GM21390 (cell line): Measurements from ENCODE around the gene DNER.

Experiments
- ATAC-seq: cut with Tn5 transposase; IDR thresholded peaks from one replicate; pipeline ENCODE4 v1.9.1; 2021; ENCODE audit not compliant: unreplicated experiment

The DNER gene

DNA sequence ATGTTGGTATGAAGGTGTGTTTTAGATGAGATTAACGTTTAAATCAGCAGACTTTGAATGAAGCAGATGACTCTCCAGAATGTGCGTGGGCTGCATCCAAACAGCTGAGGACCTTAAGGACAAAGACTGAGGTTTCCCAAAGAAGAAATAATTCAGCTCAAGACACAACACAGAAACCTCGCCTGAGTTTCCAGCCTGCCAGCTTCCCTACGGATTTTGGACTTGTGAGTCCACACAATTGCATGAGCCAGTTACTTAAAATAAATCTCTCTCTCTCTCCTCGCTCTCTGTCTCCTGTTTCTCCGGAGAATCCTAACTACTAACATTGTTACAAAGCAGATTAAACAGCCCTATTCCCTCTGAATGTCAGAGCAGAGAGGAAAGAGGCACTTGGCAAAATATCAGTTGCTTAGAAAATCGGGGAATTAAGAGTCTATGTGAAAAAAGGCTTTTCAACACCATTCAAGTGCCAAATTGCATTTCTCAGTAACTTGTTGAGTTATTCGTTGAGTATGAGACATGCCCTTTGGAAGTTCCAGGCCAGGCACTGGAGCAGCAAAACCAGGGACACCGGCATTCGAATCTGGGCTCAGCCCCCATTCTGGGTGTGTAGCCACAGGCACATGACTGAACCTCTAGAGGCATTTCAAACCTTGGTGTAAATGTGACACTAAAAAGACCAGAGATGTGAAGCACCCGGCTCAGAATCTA, 268.7 kb downstream of the DNER start:
- ATAC-seq, result no peak

DNA sequence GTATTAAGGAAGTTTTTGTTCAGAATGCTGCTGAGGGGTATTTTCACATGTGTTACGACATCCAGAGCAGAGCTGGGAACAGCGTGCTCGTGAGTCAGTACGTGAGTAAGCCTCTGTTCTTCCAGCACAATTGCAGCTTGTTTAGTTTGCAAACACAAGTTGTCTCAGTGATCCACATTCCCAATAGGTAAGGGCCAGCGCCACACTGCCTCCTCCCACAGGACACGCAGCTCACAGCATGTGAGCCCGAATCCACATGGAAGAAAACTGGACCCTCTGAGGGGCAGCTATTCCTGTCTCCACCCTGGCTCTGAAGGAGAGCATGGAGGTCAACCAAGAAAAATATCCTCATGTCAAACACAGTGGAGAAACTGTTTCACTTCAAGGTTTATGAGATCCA, 269.3 kb downstream of the DNER start:
- ATAC-seq, result no peak

DNA sequence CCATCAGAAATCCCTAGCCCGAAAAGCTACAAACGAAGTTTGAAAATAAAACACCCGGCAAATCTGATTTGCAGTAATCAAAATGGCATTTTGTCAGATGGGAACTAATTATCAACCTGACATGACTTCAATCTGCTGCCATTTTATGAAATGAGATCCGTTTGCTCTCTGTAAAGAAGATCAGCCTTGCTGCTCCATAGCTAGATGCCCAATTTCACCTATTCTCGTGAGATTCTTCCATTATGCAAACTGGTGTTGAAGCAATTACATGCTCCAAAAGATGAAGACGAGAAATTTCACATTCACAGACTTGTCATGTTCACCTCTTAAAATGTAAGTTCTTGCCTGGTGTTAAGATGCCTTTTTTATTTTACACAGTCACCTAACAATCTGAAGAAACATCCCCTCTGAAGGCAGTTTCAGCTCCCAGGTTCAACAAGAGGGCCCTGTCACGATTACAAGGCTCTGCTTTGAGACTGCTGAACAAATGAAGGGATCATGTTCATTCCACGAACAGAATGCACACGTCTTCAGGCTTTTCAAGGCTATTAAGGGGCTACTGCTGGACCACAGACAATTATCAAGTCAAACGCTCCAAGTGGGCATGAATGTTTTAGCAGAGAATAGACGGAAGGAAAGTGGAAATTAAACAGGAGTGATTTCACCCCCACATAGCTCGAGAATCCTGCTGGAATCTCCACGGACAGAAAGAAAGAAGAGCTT, 270.6 kb downstream of the DNER start:
- no peak for ATAC-seq

DNA sequence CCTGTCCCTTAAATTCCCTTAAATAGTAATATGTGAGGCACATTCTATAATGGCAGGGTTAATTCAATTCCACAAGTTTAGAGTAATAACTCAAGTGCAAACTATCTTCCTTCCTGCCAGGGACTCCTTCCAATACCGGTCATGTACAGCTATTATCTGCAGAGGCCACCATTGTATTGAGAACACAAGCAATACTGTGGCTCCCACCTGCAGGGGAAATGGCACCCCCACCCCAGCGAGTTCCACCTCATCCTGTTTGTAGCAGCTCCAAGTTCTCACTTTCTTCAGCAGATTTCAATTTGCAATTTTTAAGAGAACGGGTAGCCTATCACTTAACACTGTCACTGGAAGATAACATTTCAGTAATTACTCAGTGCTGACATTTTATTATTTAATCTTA, 271.2 kb downstream of the DNER start:
- no peak for ATAC-seq

DNA sequence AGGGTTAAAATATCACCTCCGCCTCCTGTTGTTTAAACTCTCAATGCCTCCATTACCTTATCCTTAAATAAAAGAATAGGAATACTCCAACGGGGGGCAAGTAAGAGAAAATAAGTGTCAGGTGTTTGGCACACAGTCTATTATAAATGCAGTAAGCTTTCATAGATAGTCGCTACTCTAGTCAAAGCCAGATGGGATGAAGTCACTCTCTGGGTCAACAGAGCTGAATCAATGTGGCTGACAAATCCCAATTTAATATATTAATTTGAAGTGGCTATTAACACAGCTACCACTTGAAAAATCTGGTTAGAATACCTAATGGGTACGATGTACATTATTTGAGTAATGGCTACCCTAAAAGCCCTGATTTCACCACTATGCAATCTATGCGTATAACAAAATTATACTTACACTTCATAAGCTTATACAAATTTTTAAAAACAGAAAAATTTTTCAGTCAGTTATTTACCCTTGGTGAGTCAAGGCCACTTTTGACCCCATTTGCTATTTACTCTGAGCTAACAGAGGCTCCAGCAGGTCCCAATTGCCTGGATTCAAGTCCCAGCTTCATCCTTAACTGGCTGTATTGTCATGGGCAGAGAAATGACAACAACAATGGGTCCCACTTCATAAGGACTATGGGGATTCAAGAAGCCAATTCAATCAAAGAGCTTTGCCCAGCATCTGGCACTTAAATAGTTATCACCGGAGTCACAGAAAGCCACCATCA, 275.8 kb downstream of the DNER start:
- no peak for ATAC-seq

DNA sequence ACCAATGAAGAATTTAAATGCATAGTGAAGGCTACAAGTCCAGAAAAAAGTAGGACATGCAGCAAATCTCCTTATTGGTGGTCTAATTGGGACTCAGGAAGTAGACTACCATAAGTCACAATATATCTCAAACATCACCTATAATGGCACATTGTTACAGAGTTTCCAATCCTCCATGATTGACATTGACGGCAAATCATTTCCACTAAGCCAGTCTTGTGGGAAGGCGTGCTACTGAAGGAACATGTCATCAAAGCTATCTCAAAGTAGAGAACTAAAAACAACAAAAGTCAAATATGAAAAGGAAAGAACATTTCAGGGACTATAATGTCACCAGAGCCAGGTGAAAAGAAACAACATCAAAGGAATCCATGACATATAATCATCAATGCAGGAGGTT, 276.9 kb downstream of the DNER start:
- no peak for ATAC-seq

DNA sequence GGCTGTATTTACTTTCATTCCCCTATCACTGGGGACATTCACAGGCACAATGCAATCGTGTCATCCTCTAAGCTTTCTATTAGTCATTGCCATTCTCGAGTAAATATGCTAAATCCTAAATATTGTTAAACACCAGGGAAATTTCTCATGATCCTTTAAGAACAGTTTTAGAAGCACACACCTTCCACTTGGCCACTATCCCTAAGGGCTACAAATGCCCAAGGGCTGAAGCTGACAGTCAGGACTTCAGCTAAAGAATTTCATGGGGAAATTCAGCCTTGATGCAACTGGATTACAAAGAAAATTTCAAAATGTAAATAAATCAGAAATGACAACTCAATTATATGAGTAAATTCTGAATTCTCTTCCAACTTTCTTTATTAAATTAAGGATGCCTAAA, 280.2 kb downstream of the DNER start:
- no peak for ATAC-seq

DNA sequence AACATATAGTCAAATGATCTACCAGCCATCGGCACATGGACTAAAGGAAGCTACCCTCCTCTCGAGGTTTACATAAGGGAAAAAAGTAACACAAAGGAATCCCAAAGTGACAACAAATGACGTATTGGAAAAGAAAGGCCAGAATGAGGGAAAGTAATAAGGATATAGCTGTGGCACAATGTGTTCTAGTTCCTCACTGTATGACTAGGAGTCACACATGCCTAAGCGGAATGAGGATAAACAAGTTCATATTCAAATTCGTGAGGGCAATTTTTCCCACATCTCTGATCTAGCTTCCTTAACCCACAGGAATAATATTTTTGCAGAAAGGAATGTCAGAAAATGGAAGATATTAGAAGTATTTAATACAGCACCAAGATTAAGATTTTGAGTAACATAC, 281.0 kb downstream of the DNER start:
- ATAC-seq, result no peak

DNA sequence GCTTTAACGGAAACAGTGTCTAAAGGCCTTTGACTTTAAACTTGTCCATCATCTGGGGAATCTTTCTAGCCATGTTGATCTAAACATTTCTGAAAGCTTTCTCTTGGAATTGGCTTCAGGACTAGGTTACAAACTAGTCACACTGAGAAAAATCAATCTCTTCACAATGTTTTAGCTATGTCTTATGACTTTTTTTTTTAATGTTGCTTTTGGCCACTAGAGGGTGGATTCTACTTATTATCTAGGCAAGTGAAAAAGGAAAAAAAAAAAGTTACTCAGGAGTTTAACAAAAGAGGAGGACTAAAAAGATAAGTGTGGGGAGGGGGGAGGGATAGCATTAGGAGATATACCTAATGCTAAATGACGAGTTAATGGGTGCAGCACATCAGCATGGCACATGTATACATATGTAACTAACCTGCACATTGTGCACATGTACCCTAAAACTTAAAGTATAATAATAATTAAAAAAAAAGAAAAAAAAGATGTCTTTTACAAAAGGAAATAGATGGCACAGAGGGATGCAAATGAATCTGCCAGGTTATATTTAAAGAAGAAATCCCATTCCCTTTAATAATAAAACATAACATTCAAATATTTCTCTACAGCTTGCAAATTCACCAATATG, 282.9 kb downstream of the DNER start:
- no peak for ATAC-seq

DNA sequence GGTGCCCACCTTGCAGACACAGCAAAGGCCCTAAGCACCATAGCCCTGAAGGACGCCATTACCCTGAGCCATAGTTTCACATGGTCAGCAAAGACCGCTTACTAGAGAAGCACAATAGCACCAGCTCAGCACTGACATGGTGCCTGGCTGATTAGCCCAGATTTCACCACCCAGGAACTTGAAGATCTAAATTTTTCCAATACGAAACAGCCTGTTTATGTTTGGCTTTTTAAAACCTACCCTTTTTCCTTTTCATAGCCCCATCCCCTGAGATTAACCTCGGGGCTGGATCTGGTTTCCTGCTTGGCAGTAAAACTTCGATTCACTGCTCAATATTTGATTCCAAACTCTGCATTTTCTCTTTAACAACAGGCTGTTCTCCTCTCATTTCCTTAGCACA, 284.8 kb downstream of the DNER start:
- ATAC-seq, result no peak

DNA sequence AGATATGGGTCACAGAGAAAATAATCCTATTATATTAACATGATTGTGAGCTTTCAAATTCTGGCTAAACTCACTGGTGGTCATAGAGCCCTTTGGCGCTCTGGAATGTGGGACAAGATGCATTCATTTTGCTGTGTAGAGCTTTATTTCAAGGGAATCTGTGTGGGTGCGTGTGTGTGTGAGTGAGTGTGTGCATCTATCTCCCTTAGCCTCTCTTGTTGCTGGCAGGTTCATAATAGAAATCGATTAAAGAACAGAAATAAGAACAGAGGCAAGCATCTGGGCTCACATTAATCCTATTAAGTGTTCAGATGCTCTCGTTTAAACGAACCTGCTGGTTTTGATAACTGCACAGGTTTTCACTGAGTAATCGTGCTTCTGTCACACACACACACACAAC, 287.9 kb downstream of the DNER start:
- no peak for ATAC-seq

DNA sequence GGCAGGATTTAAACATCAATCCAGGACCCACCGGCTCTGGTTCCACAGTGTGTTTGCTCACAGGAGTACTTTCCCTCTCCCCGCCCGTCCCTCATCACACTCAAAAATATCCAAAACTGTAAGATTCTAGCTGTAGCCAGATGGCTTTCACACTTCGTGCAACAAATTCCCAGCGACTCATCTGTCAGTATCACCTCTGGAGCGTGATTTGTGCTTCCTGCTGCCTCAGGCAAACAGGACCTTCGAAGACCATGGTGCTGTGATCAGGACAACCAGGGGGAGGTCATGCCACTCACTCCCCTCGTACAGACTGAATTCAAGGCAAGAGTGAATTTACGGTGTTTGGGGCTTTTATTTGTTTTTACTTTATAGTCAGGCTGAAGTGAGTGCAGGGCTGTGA, 288.8 kb downstream of the DNER start:
- ATAC-seq, result no peak

DNA sequence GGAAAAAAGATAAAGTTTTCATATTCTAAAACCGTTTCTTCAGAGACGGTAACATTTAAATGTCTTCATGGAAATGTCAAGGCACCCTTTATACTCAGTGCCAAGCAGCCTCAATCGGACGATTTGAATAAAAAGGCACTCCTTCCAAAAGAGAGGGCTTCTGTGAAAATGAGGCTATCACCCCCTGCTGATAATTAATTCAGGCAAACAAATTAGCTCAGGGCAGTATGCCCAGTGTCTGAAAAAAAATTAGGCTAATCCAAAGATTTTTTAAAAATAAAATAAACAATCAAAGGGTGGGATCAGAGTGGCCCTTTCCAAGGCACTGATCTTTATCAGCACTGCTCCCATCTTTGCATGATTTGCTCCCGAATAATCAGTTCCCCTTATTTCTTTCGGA, 292.3 kb downstream of the DNER start:
- ATAC-seq, result no peak

DNA sequence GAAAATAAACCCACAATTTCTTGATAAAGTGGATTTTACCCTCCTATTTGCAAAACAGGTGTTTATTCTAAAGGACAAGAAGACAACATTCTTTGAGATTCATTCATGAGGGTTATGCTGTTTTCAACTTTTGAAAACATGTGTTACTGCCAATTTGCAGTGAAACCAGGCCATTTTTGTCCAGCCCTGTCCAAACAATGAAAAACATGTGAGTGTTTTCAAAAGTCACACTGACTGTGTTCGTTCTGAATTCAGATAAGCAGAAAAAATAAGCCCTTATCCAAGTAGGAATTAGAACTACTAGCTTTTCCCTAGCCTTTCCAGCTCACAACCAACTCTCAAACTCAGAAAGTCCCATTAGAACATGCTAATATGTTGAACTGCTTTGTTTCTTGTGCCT, 295.2 kb downstream of the DNER start:
- no peak for ATAC-seq

DNA sequence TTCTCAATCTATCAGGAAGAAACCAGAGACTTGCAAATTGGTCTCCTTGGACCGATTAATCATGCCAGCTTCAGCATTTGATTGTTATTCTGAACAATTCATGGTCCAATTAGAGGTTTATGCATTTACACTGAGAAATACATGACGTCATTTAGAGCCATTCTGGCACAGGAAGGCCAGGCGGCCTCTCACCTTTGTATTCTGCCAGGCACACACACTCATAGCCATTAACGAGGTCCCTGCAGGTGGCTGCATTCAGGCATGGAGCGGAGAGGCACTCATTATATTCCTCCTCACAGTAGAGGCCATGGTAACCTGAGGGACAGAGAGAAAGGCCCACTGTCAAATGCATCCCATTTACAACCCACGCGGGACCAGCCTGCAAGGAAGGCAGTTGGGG, 296.4 kb downstream of the DNER start:
- ATAC-seq, result no peak

DNA sequence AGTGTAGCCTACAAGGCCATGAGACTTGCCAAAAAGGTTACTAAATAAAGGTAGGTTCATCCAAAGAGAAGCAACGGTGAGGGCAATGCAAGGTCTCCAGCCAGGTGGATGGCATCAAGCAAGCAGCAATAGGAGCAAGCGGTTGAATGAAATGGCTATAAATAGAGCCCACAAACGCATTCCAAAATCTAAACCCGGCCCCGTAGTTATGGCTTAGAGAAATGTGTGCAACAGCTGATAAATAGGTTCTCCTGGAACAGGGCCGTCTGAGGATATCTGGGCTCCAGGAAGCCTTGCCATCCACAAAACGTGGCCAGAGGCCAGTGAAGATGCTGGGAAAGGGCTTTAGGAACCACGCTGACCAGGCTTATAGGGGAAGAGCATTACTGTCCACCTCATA, 297.2 kb downstream of the DNER start:
- no peak for ATAC-seq

DNA sequence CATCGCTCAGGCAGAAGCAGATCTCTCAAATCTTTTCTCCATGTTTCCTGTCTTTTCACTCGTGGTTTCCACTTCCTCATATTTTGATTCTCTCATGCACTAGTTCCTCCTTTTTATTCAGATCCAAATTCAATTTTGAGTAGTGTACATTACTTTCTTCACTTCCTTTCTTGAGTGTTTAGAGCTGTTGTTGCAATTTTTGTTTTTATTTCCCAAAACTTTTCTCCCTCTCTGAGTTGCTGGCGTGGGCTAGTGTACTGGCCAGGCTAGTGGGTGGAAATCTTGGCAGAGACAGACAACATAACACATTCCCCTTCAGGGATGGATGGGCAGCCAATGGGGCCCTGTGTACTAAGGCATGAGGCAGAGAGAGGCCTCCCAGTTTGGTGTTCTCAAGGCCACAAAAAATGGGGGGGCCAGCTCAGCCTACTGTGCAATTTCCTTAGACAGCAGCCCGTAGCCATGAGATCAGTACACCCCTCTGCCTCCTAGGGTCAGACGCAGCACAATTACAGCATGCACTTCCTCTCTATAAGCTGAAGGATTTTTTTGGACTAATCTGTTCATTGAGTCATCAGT, 298.1 kb downstream of the DNER start:
- ATAC-seq, result no peak

DNA sequence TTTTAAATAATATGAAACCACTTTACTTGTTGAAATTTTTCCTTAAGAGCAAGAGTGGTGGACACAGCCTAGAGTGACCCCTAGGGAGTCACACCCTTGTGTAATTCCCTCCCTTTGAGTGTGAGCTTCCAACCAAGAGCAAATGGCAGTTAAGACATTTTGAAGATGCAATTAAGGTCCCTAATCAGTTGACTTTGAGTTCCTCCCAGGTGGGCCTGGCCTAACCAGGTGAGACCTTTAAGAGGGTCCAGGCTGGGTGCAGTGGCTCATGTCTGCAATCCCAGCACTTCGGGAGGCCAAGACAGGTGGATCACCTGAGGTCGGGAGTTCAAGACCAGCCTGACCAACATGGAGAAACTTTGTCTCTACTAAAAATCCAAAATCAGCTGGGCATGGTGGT, 299.7 kb downstream of the DNER start:
- ATAC-seq, result no peak

DNA sequence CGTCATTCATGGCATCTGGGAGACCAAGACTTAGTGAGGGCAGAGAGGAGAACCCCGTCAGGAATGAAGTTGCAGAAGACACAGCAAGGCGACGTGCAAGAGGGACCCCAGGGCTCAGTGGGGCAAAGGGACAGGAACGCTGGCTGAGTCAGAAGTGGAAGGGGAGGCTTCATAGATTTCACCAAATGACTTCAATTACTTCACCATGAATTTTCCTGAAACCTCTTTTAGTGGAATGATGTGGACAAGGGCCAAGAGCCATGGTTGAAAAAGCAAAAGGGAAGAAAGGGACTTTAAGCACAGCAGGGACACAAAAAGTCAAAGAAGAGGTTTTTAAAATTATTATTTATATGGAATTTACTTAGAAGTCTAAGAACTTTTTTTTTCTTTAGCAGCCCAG, 301.7 kb downstream of the DNER start:
- no peak for ATAC-seq

DNA sequence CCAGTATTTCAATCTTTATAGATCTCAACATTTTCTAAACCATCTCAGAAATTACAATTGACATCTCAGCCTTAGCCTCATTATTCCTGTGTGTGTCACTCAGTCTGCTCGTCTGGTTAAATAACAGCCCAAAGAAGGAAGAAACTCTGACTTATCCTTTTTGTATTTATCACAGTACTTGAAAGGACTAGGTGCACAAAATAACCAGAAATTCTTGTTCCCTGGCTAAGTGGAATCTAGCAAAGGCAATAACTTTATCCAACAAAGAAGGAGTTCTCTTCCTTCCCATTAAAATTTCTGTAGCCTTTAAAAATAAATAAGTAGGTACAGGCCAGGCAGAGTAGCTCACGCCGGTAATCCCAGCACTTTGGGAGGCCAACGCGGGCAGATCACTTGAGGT, 303.4 kb downstream of the DNER start:
- no peak for ATAC-seq

DNA sequence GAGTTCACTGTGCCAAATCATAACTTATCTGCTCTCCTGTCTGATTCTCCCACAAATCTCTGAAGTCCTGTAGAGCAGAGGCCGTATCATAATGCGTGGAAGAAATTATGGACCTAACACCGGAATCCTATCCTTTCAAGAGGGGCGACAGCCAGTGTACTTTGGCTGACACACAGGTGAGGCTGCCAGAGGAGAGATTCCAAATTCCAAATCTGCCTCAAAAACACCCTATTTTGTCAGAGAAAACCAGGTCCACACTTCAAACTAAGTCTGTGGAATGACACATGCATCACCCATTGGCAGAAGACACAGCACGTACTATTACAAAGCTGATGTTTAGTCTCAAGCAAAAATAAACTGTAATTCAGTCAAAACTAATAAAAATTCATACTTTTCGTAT, 304.1 kb downstream of the DNER start:
- no peak for ATAC-seq
